IPS-18c (cell line): Measurements from ENCODE around the gene GOLIM4.
"Not testable (repeated sequence)": the region's sequence is repeated elsewhere in the genome, so short reads cannot be mapped to it uniquely, and the experiment has no call there.

Source experiments
- H3K4me3 ChIP-seq: 2 replicates; pipeline ENCODE4 v1.7.0; 2013; ENCODE audit warnings: low read depth, mild to moderate bottlenecking, low read length, moderate library complexity; ENCODE audit not compliant: insufficient read depth
- H3K9me3 ChIP-seq: one replicate; pipeline ENCODE4 v1.6.1; 2013; ENCODE audit warnings: mild to moderate bottlenecking, low read length, moderate library complexity; ENCODE audit not compliant: control insufficient read depth, insufficient read depth

The GOLIM4 gene

GRCh38 chr3:168095611-168096209 is at the start of gene GOLIM4:
Gene GOLIM4 (minus strand): TSS chr3:168095924. CDS start chr3:168095285, 639 bp downstream.
- H3K4me3 ChIP-seq = peak within 1 kb of the TSS; percentile 89
- H3K9me3 ChIP-seq = no peaks in the 10 kb centered on the region

- H3K4me3 ChIP-seq = no peak overlapping the region
- H3K9me3 ChIP-seq = no peaks in the 10 kb centered on the region
These were observed 45.8 kb upstream of the GOLIM4 start for GRCh38 chr3:168141405-168141998.

GRCh38 chr3:168139947-168140346 is 44.2 kb upstream of the GOLIM4 start:
- H3K4me3 ChIP-seq = no peak overlapping the region
- no peaks in the 10 kb centered on the region for H3K9me3 ChIP-seq

- Histone ChIP-seq H3K9me3 (no peaks in the 10 kb centered on the region), H3K4me3 (no peak overlapping the region)
These were observed 42.7 kb upstream of the GOLIM4 start for GRCh38 chr3:168138421-168138820.

- Histone ChIP-seq H3K4me3 (no peak overlapping the region), H3K9me3 (no peaks in the 10 kb centered on the region)
These were observed 39.2 kb upstream of the GOLIM4 start for GRCh38 chr3:168134931-168135330.

- H3K9me3 ChIP-seq, H3K4me3 ChIP-seq: not testable (repeated sequence)
These were observed 34.5 kb upstream of the GOLIM4 start for GRCh38 chr3:168130250-168130649.

GRCh38 chr3:168128463-168128862 is 32.7 kb upstream of the GOLIM4 start:
- not testable (repeated sequence) for H3K9me3 ChIP-seq, H3K4me3 ChIP-seq

GRCh38 chr3:168127466-168127865 is 31.7 kb upstream of the GOLIM4 start:
- H3K9me3 ChIP-seq = no peaks in the 10 kb centered on the region
- H3K4me3 ChIP-seq = no peak overlapping the region

GRCh38 chr3:168124791-168125190 is 29.1 kb upstream of the GOLIM4 start:
- Histone ChIP-seq H3K4me3 (no peak overlapping the region), H3K9me3 (no peaks in the 10 kb centered on the region)

- no peak overlapping the region for H3K4me3 ChIP-seq
- no peaks in the 10 kb centered on the region for H3K9me3 ChIP-seq
These were observed 28.6 kb upstream of the GOLIM4 start for GRCh38 chr3:168124291-168124690.

GRCh38 chr3:168123201-168124176 is 27.8 kb upstream of the GOLIM4 start:
- Histone ChIP-seq H3K9me3 (no peaks in the 10 kb centered on the region), H3K4me3 (no peak overlapping the region)

- no peaks in the 10 kb centered on the region for H3K9me3 ChIP-seq
- H3K4me3 ChIP-seq = no peak overlapping the region
These were observed 25.7 kb upstream of the GOLIM4 start for GRCh38 chr3:168121184-168122017.

- Histone ChIP-seq H3K4me3 (no peak overlapping the region), H3K9me3 (no peaks in the 10 kb centered on the region)
These were observed 22.2 kb upstream of the GOLIM4 start for GRCh38 chr3:168117853-168118313.

- H3K4me3 ChIP-seq = no peak overlapping the region
- H3K9me3 ChIP-seq = no peaks in the 10 kb centered on the region
These were observed 21.3 kb upstream of the GOLIM4 start for GRCh38 chr3:168117059-168117458.

GRCh38 chr3:168116279-168116678 is 20.6 kb upstream of the GOLIM4 start:
- H3K9me3 ChIP-seq = no peaks in the 10 kb centered on the region
- no peak overlapping the region for H3K4me3 ChIP-seq

- H3K9me3 ChIP-seq = no peaks in the 10 kb centered on the region
- no peak overlapping the region for H3K4me3 ChIP-seq
These were observed 18.1 kb upstream of the GOLIM4 start for GRCh38 chr3:168113848-168114247.

- no peak overlapping the region for H3K4me3 ChIP-seq
- H3K9me3 ChIP-seq = no peaks in the 10 kb centered on the region
These were observed 17.2 kb upstream of the GOLIM4 start for GRCh38 chr3:168112894-168113293.
